DMS153 (cell line): ENCODE measurements around the gene CDK7.
"Not testable (repeated sequence)": the region's sequence is repeated elsewhere in the genome, so short reads cannot be mapped to it uniquely, and the experiment has no call there.

ENCODE experiments used
- DNase-seq: peaks from one replicate; lab custom pipeline; 2025; lab: John Stamatoyannopoulos, UW

CDK7 gene

DNA sequence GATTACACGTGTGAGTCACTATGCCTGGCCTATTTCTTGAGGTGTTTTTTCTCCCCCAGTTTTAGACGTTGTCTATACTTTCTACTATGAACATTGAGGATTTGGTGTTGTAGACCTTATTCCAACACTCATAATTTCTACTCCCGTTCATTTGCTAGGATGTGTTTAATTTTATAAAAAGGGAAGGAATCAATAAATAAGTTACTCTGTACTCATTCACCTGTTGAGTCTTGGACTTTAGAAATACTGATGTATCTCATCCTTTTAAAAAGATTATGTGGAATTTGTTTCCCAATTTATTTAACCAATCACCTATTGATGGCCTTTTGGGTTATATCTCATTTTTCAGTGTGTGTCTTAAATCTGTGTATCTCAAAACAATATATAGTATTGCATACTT, 3.2 kb downstream of the CDK7 start:
- DNase-seq = no peak

DNA sequence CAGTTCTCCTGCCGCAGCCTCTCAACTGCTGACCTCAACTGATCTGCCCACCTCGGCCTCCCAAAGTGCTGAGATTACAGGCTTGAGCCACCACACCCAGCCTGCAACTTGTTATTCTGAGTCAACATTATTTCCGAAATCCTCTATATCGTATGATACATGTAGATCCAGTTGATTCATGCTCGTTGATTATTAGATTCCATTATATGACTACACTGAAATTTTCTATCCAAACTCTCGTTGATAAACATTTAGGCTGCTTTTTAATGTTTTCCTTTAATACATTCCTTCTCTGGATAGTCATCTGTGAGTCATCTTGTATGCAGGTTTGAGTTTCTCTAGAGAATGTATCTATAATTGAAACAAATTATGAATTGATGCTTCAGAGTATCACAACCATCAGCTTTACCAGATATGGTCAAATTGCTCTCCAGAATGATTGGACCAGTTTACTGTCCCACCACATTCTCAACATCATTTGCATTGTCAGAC, 4.1 kb downstream of the CDK7 start:
- DNase-seq = no peak

DNA sequence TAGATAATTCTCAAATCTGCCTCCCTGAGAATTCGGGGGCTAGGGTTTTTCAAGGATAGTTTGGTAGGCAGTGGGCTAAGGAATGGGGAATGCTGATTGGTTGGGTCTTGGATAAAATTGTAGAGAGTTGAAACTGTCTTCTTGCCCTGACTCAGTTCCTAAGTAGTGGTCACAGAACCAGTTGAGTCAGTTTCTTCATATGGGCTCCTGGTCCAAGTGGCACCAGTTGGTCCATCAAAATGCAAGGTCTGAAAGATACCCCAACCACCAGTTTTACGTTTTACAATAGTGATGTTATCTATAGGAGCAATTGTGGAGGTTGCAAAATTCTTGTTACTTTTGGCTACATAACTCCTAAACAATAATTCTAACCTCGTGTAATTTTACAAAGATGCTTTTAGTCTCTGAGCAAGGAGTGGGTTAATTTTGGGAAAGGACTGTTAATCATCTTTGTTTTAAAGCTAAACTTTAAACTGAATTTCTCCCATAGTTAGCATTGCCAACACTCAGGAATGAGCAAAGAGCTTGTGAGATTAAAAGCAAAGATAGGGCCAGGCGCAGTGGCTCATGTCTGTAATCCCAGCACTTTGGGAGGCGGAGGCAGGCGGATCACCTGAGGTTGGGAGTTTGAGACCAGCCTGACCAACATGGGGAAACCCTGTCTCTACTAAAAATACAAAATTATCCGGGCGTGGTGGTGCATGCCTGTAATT, 7.7 kb downstream of the CDK7 start:
- DNase-seq = no peak

DNA sequence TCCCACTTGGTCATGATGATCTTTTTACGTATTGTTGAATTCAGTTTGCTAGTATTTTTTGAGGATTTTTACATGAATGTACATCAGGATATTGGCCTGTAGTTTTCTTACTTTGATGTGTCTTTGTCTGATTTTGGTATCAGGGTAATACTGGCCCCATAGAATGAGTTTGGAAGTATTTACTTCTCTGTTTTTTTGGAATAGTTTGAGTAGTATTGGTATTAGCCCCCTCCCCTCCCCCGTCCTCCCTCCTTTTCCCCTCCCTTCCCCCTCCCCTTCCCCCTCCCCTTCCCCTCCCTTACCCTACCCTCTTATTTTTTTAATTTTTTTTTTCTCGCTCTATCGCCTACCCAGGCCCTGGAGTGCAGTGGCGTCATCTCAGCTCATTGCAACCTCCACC, 10.3 kb downstream of the CDK7 start:
- DNase-seq = no peak

DNA sequence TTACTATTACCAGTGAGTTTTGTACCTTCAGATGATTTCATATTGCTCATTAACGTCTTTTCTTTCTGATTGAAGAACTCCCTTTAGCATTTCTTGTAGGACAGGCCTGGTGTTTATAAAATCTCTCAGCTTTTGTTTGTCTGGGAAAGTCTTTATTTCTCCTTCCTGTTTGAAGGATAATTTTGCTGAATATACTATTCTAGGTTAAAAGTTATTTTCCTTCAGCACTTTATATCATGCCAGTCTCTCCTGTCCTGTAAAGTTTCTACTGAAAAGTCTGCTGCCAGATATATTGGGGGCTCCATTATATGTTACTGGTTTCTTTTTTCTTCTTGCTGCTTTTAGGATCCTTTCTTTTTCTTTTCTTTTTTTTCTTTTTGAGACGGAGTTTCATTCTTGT, 13.3 kb downstream of the CDK7 start:
- DNase-seq = no peak

DNA sequence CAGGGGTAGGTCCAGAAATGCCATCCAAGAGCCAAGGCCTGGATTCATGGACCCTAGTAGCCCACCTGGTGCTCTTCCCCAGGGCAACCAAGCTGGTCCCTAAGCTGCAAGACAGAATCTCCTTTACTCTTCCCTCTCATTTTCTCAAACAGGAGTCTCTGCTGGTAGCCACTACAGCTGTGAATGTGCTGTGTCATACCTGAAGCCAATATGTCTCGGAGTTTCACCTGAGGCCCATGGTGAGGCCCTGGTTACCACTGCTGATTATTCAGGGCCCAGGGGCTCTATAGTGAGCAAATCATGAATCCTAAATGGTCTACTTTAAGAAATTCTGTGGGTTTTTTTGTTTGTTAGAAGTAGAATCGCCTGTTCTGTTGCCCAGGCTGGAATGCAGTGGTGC, 15.9 kb downstream of the CDK7 start:
- no peak for DNase-seq

DNA sequence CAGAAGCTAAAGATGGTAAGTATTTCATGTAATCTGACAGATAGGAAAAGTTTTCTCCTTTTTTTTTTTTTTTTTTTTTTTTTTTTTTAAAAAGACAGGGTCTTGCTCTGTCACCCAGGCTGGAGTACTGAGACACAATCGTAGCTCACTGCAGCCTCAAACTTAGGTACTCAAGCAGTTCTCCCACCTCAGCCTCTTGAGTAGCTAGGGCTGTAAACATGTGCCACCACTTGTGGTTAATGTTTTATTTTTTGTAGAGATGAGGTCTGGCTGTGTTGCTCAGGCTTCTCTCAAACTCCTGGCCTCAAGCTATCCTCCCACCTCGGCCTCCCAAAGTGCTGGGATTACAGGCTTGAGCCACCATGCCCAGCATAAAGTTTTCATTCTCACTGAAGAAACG, 17.8 kb downstream of the CDK7 start:
- DNase-seq = no peak

DNA sequence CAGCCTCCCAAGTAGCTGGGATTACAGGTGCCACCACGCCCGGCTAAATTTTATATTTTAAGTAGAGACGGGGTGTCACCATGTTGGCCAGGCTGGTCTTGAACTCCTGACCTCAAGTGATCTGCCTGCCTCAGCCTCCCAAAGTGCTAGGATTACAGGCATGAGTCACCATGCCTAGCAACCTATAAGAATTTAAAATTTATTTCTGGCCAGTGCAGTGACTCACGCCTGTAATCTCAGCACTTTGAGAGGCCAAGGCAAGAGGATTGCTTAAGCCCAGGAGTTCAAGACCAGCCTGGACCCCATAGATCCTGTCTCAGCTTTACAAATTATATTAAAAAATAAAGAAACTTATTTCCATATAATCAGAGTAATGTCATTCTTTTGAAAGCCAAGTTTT, 21.3 kb downstream of the CDK7 start:
- not testable (repeated sequence) for DNase-seq

DNA sequence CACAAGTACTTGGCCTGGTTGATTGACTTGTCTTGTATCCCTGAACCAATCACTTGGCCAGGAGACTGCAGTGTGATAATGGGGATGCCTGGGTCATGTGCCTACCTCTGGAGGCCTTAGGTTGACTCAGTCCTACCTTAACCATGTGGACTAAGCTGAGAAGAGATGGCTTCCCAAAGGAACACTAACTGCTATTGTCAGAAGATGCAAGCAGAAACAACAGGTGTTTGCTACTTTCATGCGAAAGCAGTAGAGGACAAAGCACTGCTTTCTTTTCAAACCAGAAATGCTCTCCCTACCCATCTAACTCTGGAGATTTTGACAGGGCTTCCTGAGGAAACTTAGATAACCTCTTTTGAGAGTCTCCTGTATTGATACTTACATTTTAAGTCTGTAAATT, 22.9 kb downstream of the CDK7 start:
- DNase-seq = no peak

DNA sequence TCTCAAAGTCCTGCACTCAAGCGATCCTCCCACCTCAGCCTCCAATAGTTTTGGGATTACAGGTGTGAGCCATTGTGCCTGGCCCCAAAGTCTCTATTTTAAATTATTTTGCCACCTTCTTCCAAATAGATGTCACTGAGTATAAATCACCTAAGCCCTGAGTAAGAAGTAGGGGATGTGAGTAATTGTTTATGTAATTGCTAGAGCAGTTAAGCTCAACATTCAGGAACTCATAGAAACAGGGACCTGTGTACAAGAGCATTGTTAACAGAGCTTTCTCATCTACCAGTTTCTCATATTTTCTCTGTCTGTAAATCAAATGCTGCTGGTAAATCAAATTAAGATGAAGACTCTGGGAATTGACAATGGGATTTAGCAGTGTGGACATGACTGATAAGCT, 26.3 kb downstream of the CDK7 start:
- no peak for DNase-seq

DNA sequence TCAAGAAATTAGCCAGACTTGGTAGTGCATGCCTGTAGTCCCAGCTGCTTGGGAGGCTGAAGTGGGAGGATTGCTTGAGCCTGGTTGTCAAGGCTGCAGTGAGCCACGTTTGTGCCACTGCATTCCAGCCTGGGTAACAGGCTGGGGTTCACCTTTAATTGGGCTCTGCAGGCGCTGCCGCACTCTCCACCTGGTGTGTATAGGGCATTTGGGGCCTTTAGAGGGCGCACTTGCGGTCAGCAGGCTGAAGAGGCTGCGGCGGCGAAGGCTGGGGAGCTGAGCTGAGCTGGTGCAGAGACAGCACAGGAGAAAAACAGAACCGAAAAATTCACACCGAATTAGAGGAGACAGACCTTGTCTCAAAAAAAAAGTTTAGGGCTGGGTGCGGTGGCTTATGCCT, 31.2 kb downstream of the CDK7 start:
- DNase-seq = no peak

DNA sequence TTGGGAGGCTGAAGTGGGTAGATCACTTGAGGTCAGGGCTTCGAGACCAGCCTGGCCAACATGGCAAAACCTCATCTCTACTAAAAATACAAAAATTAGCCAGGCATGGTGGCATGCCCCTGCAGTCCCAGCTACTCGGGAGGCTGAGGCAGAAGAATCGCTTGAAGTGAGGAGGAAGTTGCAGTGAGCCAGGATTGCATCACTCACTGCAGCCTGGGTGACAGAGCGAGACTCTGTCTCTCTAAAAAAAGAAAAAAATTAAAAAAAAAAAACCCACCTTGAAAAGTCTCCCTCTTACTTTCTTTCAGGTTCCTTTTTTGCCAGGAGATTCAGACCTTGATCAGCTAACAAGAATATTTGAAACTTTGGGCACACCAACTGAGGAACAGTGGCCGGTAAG, 34.2 kb downstream of the CDK7 start:
- DNase-seq = no peak

DNA sequence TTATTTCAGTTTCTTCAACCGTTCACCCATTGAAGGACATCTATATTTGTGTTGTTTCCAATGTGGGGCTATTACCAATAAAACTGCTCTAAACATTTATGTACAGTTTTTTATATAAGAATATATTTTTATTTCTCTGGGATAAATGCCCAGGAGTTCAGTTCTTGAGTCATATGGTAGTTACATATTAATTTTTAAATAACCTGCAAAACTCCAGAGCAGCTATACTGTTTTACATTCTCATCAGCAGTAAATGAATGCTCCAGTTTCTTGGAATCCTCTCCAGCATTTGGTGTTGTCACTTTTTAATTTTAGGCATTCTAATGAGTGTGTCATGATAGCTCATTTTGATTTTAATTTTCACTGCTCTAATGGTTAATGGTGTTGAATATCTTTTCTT, 36.2 kb downstream of the CDK7 start:
- no peak for DNase-seq

DNA sequence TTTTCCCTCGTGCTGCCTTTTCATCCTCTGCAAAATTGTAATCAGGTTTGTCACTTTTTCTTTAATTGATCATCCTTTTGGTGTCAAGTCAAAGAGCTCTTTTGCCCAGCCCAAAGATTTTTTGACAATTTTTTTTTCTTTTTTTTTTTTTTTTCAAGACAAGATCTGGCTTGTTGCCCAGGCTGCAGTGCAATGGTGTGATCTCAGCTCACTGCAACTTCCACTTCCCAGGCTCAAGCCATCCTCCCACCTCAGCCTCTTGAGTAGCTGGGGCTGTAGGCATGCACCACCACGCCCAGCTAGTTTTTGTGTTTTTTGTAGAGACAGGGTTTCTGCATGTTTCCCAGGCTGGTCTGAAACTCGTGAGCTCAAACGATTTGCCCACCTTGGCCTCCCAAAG, 36.7 kb downstream of the CDK7 start:
- DNase-seq = no peak

DNA sequence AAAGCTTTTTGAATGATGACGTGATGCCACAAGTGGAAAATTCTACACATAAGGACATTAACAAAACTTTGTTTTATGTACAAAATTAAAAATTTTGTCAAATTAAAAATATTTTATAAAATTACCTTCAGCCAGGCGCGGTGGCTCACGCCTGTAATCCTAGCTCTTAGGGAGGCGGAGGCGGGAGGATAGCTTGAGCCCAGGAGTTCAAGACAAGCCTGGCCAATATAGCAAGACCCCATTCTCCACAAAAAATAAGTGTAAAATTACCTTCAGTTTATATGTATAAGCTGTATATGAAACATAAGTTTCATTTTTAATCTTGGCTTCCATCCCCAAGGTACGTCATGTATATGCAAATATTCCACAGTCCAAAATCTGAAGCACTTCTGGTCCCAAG, 40.9 kb downstream of the CDK7 start:
- no peak for DNase-seq

DNA sequence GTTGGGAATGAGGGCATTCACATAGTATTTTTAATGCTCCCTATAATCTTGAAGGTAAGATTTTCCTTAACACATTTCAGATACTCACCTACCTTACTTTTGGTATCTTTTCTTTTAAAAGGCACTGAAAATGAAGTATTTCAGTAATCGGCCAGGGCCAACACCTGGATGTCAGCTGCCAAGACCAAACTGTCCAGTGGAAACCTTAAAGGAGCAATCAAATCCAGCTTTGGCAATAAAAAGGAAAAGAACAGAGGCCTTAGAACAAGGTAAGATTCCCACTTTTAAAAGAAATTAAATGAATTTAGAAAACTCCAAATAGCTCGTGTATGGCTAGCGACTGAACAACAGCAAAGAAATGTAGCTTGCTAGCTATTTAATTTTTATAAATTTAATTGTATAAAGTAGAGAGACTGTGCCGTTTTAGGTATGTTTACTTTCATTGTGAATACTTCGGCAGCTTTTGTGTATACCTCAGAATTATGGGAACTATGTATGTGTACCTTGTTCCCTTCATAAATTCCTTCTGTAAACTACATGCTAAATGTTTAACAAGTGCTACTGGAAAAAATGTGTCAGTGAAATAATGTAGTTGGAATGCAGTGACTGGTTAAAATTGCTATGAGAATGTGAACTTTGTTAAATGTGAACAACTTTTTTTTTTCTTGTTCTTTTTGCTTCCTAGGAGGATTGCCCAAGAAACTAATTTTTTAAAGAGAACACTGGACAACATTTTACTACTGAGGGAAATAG, 41.9 kb downstream of the CDK7 start:
- DNase-seq = no peak

DNA sequence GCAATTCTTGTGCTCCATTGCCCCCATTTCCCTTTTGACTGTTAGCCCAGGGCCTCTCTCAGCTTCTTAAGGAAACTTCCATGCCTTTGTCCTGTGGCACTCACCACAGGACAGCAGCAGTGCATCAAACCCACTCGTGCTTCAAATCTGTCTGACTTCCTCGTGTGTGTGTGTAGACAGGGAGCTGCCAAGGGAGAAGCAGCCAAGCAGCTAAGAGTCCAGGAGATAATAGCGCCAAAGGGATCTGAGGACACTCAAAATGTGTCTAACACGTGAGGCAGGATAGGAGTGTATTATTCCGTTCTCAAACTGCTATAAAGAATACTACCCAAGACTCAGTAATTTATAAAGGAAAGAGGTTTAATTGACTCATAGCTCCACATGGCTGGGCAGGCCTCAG, 44.8 kb downstream of the CDK7 start:
- no peak for DNase-seq

DNA sequence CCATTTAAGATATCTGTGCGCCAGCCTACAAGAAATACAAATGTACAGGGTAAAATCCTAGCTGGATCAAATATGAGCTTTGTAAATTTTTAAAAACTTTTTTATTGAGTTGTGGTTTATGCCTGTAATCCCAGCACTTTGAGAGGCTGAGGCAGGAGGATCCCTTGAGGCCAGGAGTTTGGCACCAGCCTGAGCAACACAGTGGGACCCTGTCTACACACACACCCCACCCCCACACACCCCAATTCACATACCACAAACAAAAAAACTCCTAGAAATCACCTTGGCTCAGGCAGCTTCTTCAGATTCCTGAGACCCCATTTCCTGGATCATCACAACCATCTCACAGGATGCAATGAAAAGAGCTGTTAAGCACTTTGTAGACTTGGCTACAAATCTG, 46.4 kb downstream of the CDK7 start:
- no peak for DNase-seq

DNA sequence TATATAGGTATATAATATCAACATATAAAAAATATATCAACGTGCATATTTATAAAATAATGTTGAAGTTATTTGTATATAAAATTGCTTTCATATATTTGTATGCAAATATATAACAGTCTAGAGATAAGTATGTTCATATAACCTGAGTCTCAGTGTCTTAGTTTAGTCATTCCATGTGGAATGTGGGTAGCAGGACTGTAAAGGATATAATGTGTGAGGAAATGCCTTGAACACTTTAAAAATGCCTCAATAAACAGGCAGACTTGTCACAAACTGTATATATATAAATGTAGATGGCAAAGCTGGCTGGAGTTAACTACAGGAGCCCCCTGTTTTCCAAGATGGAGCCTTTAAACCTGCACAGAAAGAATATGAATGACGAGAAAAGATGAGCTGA, 49.5 kb downstream of the CDK7 start:
- no peak for DNase-seq

DNA sequence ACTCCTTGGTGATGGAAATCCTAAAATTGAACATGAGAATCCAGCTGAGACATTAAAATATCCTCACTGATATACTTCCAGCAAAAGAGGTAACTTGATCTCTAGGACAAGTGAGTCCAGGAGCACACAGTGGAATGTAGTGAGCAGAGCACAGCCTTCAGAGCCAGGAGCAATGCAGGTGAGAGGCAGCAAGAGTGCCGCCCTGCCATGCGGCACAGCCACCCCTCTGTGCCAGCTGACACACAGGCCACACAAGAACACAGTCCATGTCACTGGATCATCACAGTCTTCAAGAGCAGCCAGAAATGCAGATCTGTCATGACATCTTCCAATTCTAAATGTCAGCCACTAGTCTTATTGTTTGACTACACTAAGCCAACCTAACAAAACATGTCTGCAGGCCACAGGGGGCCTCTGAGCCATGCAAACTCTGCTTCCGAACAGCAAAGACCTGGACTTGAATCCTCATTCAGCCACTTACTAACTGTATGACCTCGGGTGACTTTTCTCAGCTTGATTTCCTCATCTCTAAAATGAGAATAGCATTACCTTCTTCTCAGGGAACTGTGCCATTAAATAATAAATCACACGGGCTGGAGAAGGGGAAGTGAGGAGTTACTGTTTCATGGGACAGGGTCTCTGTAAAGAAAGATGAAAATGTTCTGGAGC, 50.9 kb downstream of the CDK7 start:
- no peak for DNase-seq

DNA sequence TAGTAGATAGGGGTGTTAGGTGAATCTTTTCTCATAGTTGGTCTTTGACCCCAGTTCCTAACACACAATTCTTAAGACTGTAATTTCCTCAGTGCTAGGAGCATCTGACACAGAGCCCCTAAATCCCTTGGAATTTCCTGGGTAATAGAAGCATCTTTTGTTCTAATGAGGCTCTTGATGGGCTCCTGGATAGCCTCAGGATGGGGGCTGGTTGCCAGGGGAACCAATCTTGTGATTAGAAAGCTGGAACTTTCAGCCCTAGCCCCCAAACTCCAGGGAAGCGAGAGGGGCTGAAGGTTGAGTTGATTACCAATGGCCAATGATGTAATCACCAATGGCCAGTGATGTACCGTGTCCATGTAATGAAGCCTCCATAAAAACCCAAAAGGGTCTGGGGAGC, 53.4 kb downstream of the CDK7 start:
- no peak for DNase-seq

DNA sequence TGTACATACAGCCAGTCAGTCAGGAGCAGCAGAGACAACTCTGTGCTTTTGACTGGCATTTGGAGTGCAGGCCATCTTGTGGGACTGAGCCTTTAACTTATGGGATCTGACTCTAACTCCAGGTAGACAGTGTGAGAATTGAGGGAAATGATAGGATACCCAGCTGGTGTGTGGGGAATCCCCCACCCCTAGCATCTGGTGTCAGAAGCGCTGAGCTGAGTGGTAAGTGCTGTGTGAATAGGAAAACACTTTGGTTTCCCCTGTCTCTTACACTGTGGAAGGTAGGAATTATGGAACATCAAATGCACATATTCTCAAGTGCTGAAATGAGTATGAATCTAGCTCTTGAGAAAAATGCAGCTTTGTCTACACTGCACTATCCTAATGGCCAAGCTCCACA, 54.0 kb downstream of the CDK7 start:
- no peak for DNase-seq

DNA sequence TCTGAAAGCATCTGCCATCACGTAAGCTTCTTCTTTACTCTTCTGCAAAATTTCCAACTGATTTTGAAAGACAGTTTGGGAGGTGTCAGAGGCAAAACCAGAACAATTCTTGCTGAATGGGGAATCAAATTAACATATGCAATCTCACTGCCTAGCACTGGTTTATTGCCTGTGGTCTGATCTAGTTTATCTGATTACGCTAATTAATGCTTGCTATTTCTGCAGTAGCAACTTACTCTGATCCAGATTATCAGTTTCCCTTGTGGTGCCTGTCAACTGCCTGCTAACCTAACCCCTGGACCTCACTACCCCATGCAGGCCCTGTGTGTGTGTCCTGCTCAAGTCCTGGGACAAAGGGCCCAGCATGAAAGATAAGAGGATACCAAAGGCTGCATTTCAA, 57.6 kb downstream of the CDK7 start:
- no peak for DNase-seq
